ENCODE measurements around the gene HIVEP3.

Gene HIVEP3

GRCh38 chr1:41539999-41540398 lies 378.7 kb downstream of the HIVEP3 start:
- no peak for DNase-seq

- DNase-seq: no peak
Observed at GRCh38 chr1:41539418-41539805, 379.3 kb downstream of the HIVEP3 start.

- DNase-seq: no peak
Observed at GRCh38 chr1:41538741-41539417, 379.8 kb downstream of the HIVEP3 start.

GRCh38 chr1:41537788-41538351 lies 380.9 kb downstream of the HIVEP3 start:
- DNase-seq: no peak

- no peak for DNase-seq
Observed at GRCh38 chr1:41537251-41537650, 381.5 kb downstream of the HIVEP3 start.

- no peak for DNase-seq
Observed at GRCh38 chr1:41536361-41536802, 382.3 kb downstream of the HIVEP3 start.

GRCh38 chr1:41535716-41536115 lies 383.0 kb downstream of the HIVEP3 start:
- no peak for DNase-seq

- no peak for DNase-seq
Observed at GRCh38 chr1:41535276-41535675, 383.4 kb downstream of the HIVEP3 start.

GRCh38 chr1:41534181-41535076 lies 384.3 kb downstream of the HIVEP3 start:
- no peak for DNase-seq

GRCh38 chr1:41533731-41534080 lies 385.0 kb downstream of the HIVEP3 start:
- DNase-seq: no peak

- DNase-seq: no peak
Observed at GRCh38 chr1:41533016-41533730, 385.5 kb downstream of the HIVEP3 start.

GRCh38 chr1:41532206-41532975 lies 386.3 kb downstream of the HIVEP3 start:
- DNase-seq: no peak

GRCh38 chr1:41530411-41530810 lies 388.3 kb downstream of the HIVEP3 start:
- DNase-seq: no peak

GRCh38 chr1:41529621-41530395 lies 388.9 kb downstream of the HIVEP3 start:
- DNase-seq: no peak

- DNase-seq: no peak
Observed at GRCh38 chr1:41528726-41529605, 389.8 kb downstream of the HIVEP3 start.

GRCh38 chr1:41528106-41528505 lies 390.6 kb downstream of the HIVEP3 start:
- no peak for DNase-seq

- DNase-seq: no peak
Observed at GRCh38 chr1:41526956-41527561, 391.7 kb downstream of the HIVEP3 start.

- no peak for DNase-seq
Observed at GRCh38 chr1:41525891-41526587, 392.7 kb downstream of the HIVEP3 start.

Measured in hematopoietic multipotent progenitor cell treated with erythropoietin and hydrocortisone succinate and interleukin-3 and kit ligand, for 6 days (in vitro differentiated cells).